ENCODE data around the gene C1QTNF3. TPM values are rescaled to one million over a fixed set of nuclear protein-coding genes. Genes with fewer than 3 reads are reported as not detected.

Gene C1QTNF3
- total RNA-seq, 1 experiment from 2014 or later, result 2.1 TPM

DNA sequence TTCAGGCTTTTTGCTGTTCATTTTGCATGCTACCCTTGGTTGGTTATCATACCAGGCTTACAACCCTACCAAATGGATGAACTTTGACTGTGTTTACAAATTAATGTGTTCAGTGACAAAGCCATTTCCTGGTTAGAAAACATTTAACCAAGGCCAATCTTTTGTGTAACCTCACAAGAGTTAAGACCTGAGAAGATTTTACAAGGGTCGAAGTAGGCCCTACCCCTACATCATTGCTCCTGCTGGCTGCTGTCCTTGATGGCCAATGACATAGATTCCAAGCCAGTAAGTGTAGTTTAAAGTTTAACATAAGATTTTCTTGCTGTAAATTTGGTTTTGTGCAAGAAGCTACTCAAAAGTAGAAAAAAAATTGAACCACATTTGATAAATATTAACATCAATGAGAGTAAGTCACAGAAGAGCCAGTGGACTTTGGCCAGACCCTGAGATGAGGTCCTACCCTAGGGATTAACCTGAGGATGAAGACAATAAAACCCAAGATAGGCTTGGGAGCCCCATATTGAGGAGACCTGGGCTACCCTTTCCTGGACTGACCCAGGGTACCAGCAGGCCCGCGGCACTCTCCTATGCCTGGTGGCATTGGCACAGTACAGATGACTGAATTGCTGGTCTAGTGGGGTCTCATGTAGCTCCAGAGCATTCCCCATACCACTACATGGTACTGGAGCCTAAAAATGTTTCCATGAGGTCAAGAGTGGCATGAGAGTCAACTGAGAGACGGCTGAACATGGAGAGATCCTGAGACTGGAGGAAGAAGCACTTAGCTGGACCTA is 8.3 kb downstream of the C1QTNF3 start:
- no peak overlapping the region for H3K27ac Mint-ChIP-seq
- no peak for DNase-seq (ENCODE audit: low spot score)
- ChIA-PET CTCF (no interaction called here), POLR2A (no interaction called here)
- H3K9me3 Mint-ChIP-seq, result 0 out of 2 replicates have a peak, but pooled peaks cover 3% of the 10 kb centered on the region
- H3K4me1 Mint-ChIP-seq, result peaks cover 18% of the 10 kb centered on the region
- no peaks in the 10 kb centered on the region for H3K36me3 Mint-ChIP-seq
- no peak for TF ChIP-seq NFYB (CRISPR knock-in tag; conservative IDR thresholded peaks at IDR 0.05; ENCODE audit: low read depth)
- TF ChIP-seq GABPB1 (CRISPR knock-in tag; IDR thresholded peaks at IDR 0.05), result no peak
- TF ChIP-seq USF1 (CRISPR knock-in tag; IDR thresholded peaks at IDR 0.05), result no peak
- TF ChIP-seq ZNF219 (CRISPR knock-in tag; IDR thresholded peaks at IDR 0.05; ENCODE audit: borderline replicate concordance), result no peak
- no peak for TF ChIP-seq MXD4 (CRISPR knock-in tag; IDR thresholded peaks at IDR 0.05; ENCODE audit: borderline replicate concordance)
- no peak for TF ChIP-seq ARID4B (CRISPR knock-in tag; IDR thresholded peaks at IDR 0.05; ENCODE audit: borderline replicate concordance)
- no peak for TF ChIP-seq PREB (CRISPR knock-in tag; IDR thresholded peaks at IDR 0.05; ENCODE audit: borderline replicate concordance)
- TF ChIP-seq ELF4 (CRISPR knock-in tag; IDR thresholded peaks at IDR 0.05; ENCODE audit: low read depth), result no peak
- no peak for TF ChIP-seq TEAD1 (CRISPR knock-in tag; IDR thresholded peaks at IDR 0.05)
- no peak for TF ChIP-seq FOXJ3 (CRISPR knock-in tag; IDR thresholded peaks at IDR 0.05; ENCODE audit: borderline replicate concordance)
- no peak for TF ChIP-seq ZNF396 (CRISPR knock-in tag; IDR thresholded peaks at IDR 0.05; ENCODE audit: borderline replicate concordance)
- no peak for TF ChIP-seq SMAD4 (CRISPR knock-in tag; IDR thresholded peaks at IDR 0.05)
- no peak for TF ChIP-seq HMGA2 (CRISPR knock-in tag; IDR thresholded peaks at IDR 0.05)
- no peak for TF ChIP-seq ZNF317 (CRISPR knock-in tag; IDR thresholded peaks at IDR 0.05; ENCODE audit: borderline replicate concordance, low read depth)
- TF ChIP-seq, protein P1, sequence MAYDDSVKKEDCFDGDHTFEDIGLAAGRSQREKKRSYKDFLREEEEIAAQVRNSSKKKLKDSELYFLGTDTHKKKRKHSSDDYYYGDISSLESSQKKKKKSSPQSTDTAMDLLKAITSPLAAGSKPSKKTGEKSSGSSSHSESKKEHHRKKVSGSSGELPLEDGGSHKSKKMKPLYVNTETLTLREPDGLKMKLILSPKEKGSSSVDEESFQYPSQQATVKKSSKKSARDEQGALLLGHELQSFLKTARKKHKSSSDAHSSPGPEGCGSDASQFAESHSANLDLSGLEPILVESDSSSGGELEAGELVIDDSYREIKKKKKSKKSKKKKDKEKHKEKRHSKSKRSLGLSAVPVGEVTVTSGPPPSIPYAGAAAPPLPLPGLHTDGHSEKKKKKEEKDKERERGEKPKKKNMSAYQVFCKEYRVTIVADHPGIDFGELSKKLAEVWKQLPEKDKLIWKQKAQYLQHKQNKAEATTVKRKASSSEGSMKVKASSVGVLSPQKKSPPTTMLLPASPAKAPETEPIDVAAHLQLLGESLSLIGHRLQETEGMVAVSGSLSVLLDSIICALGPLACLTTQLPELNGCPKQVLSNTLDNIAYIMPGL (CRISPR knock-in tag; IDR thresholded peaks at IDR 0.05), result no peak
- peaks cover 3% of the 10 kb centered on the region; the same call in 1 of the 2 replicates for H3K27me3 Mint-ChIP-seq (ENCODE audit: low read depth)
- no peak overlapping the region for H3K4me3 Mint-ChIP-seq
- no peak for ATAC-seq

DNA sequence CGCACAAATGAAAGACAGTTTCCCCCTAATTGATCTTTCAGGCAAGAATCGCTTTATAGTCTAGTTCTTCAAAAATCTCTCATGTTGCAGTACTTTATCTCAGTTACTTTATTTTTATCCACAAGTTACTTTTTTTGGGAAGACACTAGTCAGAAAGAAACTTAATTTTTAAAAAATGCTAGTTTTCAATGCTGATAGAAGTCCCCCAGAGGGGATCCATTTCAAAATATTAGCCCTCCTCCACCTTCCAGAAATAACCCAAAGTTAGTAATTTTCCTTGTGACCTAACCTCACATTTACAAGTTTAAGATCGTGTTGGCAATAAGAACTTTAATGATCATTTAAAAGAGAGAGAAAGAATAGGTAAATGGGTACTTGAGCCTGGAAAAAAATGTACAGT is 11.0 kb downstream of the C1QTNF3 start:
- H3K4me3 Mint-ChIP-seq, result no peak overlapping the region
- ATAC-seq (no peak), DNase-seq (ENCODE audit: low spot score) (no peak)
- H3K27ac Mint-ChIP-seq, result no peak overlapping the region
- H3K36me3 Mint-ChIP-seq, result no peaks in the 10 kb centered on the region
- H3K27me3 Mint-ChIP-seq (ENCODE audit: low read depth), result no peaks in the 10 kb centered on the region
- no peaks in the 10 kb centered on the region for H3K4me1 Mint-ChIP-seq
- TF ChIP-seq, protein P2, sequence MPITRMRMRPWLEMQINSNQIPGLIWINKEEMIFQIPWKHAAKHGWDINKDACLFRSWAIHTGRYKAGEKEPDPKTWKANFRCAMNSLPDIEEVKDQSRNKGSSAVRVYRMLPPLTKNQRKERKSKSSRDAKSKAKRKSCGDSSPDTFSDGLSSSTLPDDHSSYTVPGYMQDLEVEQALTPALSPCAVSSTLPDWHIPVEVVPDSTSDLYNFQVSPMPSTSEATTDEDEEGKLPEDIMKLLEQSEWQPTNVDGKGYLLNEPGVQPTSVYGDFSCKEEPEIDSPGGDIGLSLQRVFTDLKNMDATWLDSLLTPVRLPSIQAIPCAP (CRISPR knock-in tag; IDR thresholded peaks at IDR 0.05), result no peak
- TF ChIP-seq ATF1 (CRISPR knock-in tag; IDR thresholded peaks at IDR 0.05), result no peak
- ChIA-PET CTCF (no interaction called here), POLR2A (no interaction called here)
- no peaks in the 10 kb centered on the region for H3K9me3 Mint-ChIP-seq

All from WTC11 (cell line).